HEK293 (cell line): ENCODE results near the gene DISC1.

Experiments used
- CTCF ChIA-PET: fragments of 350-600 bp; formaldehyde crosslinking; extraction: SDS; loops from one replicate; lab custom pipeline; 2021; ENCODE audit warnings: antibody characterized with exemption; lab: Yijun Ruan, JAX
- POLR2A ChIA-PET: fragments of 300-600 bp; formaldehyde crosslinking; extraction: SDS; loops from one replicate; lab custom pipeline; 2020; ENCODE audit warnings: antibody characterized with exemption, inconsistent platforms; lab: Yijun Ruan, JAX
- H3K27ac ChIP-seq: fragments of 200-500 bp; sonication (Bioruptor generic); 2 replicates; pipeline ENCODE4 v1.5.1; 2014; ENCODE audit warnings: low read depth, low read length, control low read depth, inconsistent platforms; ENCODE audit errors: extremely low read depth
- H3K36me3 ChIP-seq, 2 experiments: fragments of 200-500 bp in 1 of 2; sonication (Bioruptor generic) in 1 of 2; 1 replicate in 1 of 2; 2 replicates in 1 of 2; pipeline ENCODE4 v1.5.1; 2014 to 2017; ENCODE audit warnings: inconsistent platforms in 2 of 2, low read length in 2 of 2; ENCODE audit not compliant: control insufficient read depth in 2 of 2, insufficient read depth in 1 of 2
- H3K4me1 ChIP-seq: fragments of 200-500 bp; sonication (Bioruptor generic); 2 replicates; pipeline ENCODE4 v1.5.1; 2014; ENCODE audit warnings: mild to moderate bottlenecking, low read length, inconsistent platforms; ENCODE audit not compliant: control insufficient read depth, insufficient read depth
- H3K4me3 ChIP-seq: 2 replicates; pipeline ENCODE4 v1.5.1; 2011; ENCODE audit warnings: low read depth, mild to moderate bottlenecking, control low read depth, low read length, moderate library complexity
- H3K9me3 ChIP-seq: fragments of 200-500 bp; sonication (Bioruptor generic); 2 replicates; pipeline ENCODE4 v1.5.1; 2014; ENCODE audit warnings: low read depth, low read length, inconsistent platforms; ENCODE audit not compliant: control insufficient read depth, insufficient read depth
- GLIS2 ChIP-seq: fragments of 450-650 bp; formaldehyde crosslinking; IDR thresholded peaks from 2 replicates; pipeline ENCODE4 v1.5.1; 2016; ENCODE audit warnings: missing biosample characterization, missing genetic modification characterization
- IKZF3 ChIP-seq: fragments of 450-650 bp; IDR thresholded peaks from 2 replicates; pipeline ENCODE4 v1.5.0; 2018; ENCODE audit warnings: missing biosample characterization, mild to moderate bottlenecking, missing genetic modification characterization, moderate library complexity
- KLF17 ChIP-seq: fragments of 450-650 bp; formaldehyde crosslinking; IDR thresholded peaks from 2 replicates; pipeline ENCODE4 v1.5.1; 2016; ENCODE audit warnings: missing biosample characterization, missing genetic modification characterization
- KLF8 ChIP-seq: fragments of 450-650 bp; formaldehyde crosslinking; IDR thresholded peaks from 2 replicates; pipeline ENCODE4 v1.5.1; 2016; ENCODE audit warnings: missing biosample characterization, missing genetic modification characterization
- MYNN ChIP-seq: fragments of 450-650 bp; formaldehyde crosslinking; IDR thresholded peaks from 2 replicates; pipeline ENCODE4 v1.5.1; 2016; ENCODE audit warnings: missing biosample characterization, missing genetic modification characterization, borderline replicate concordance
- PBX3 ChIP-seq: sonication (generic); formaldehyde crosslinking; IDR thresholded peaks from 2 replicates; pipeline ENCODE4 v1.8.1; 2022; ENCODE audit warnings: mild to moderate bottlenecking, moderate library complexity, missing genetic modification reagents
- SP7 ChIP-seq: fragments of 450-650 bp; formaldehyde crosslinking; IDR thresholded peaks from 2 replicates; pipeline ENCODE4 v1.5.1; 2016; ENCODE audit warnings: missing biosample characterization, missing genetic modification characterization
- TRIM28 ChIP-seq: IDR thresholded peaks from 2 replicates; pipeline ENCODE4 v1.6.1; 2011; ENCODE audit warnings: low read length, control low read depth, borderline replicate concordance
- ZIC2 ChIP-seq: fragments of 450-650 bp; formaldehyde crosslinking; IDR thresholded peaks from 2 replicates; pipeline ENCODE4 v1.5.1; 2016; ENCODE audit warnings: missing biosample characterization, missing genetic modification characterization
- ZNF112 ChIP-seq: fragments of 450-650 bp; formaldehyde crosslinking; IDR thresholded peaks from 2 replicates; pipeline ENCODE4 v1.5.0; 2017; ENCODE audit warnings: missing biosample characterization, missing genetic modification characterization
- ZNF155 ChIP-seq: fragments of 450-650 bp; formaldehyde crosslinking; IDR thresholded peaks from 2 replicates; pipeline ENCODE4 v1.5.1; 2016; ENCODE audit warnings: missing biosample characterization, missing genetic modification characterization
- ZNF221 ChIP-seq: fragments of 450-650 bp; formaldehyde crosslinking; IDR thresholded peaks from 2 replicates; pipeline ENCODE4 v1.5.1; 2017; ENCODE audit warnings: missing biosample characterization, missing genetic modification characterization, borderline replicate concordance
- ZNF311 ChIP-seq: fragments of 450-650 bp; formaldehyde crosslinking; IDR thresholded peaks from 2 replicates; pipeline ENCODE4 v1.5.1; 2017; ENCODE audit warnings: missing biosample characterization, missing genetic modification characterization, borderline replicate concordance
- ZNF37A ChIP-seq: fragments of 450-650 bp; IDR thresholded peaks from 2 replicates; pipeline ENCODE4 v1.5.1; 2018; ENCODE audit warnings: missing biosample characterization, missing genetic modification characterization
- ZNF394 ChIP-seq: fragments of 450-650 bp; formaldehyde crosslinking; IDR thresholded peaks from 2 replicates; pipeline ENCODE4 v1.5.1; 2016; ENCODE audit warnings: missing biosample characterization, missing genetic modification characterization, mild to moderate bottlenecking, moderate library complexity, borderline replicate concordance
- ZNF558 ChIP-seq: fragments of 450-650 bp; formaldehyde crosslinking; IDR thresholded peaks from 2 replicates; pipeline ENCODE4 v1.5.1; 2016; ENCODE audit warnings: missing biosample characterization, missing genetic modification characterization
- ZNF561 ChIP-seq: fragments of 450-650 bp; IDR thresholded peaks from 2 replicates; pipeline ENCODE4 v1.5.1; 2018; ENCODE audit warnings: missing biosample characterization, missing genetic modification characterization, borderline replicate concordance
- ZNF571 ChIP-seq: fragments of 450-650 bp; formaldehyde crosslinking; IDR thresholded peaks from 2 replicates; pipeline ENCODE4 v1.5.0; 2017; ENCODE audit warnings: missing biosample characterization, missing genetic modification characterization
- ZNF704 ChIP-seq: fragments of 450-650 bp; formaldehyde crosslinking; IDR thresholded peaks from 2 replicates; pipeline ENCODE4 v1.5.1; 2016; ENCODE audit warnings: missing biosample characterization, missing genetic modification characterization
- ZNF830 ChIP-seq: fragments of 450-650 bp; IDR thresholded peaks from 2 replicates; pipeline ENCODE4 v1.5.0; 2018; ENCODE audit warnings: missing biosample characterization, missing genetic modification characterization, low read depth, mild to moderate bottlenecking, moderate library complexity
- ZNF843 ChIP-seq: fragments of 450-650 bp; formaldehyde crosslinking; IDR thresholded peaks from 2 replicates; pipeline ENCODE4 v1.5.1; 2016; ENCODE audit warnings: missing biosample characterization, missing genetic modification characterization
- ZSCAN23 ChIP-seq: fragments of 450-650 bp; formaldehyde crosslinking; IDR thresholded peaks from 2 replicates; pipeline ENCODE4 v1.5.1; 2016; ENCODE audit warnings: missing biosample characterization, missing genetic modification characterization
- TF ChIP-seq, protein P1 (sequence below): fragments of 450-650 bp; formaldehyde crosslinking; IDR thresholded peaks from 2 replicates; pipeline ENCODE4 v1.5.1; 2016; ENCODE audit warnings: missing biosample characterization, missing genetic modification characterization

Gene DISC1

DNA sequence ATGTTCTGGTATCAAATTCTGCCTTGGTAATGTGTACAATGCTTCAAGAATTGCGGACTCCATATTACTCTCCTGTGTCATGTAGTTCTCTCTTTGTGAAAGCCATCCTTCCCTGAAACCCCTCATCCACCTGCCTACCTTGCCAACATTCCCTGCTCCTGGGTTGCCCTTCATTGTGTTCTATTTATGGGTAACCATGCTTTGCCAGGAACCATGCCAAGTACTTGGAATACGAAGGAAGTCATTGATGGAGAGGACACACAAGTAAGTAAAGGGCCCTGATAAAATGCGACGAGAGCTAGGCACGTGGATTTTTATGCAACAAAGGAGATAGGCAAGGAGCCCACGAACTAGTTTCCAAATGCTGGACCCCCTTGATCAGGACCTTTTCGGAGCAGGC lies 300.8 kb downstream of the DISC1 start:
- H3K4me1 ChIP-seq = peaks cover 13% of the 10 kb centered on the region
- no peak overlapping the region for H3K4me3 ChIP-seq
- POLR2A ChIA-PET = no interaction called here
- no peak overlapping the region for H3K27ac ChIP-seq
- H3K36me3 ChIP-seq = no peaks in the 10 kb centered on the region
- CTCF ChIA-PET = interaction anchor here (0.6 to 1.6 kb wide), 2 partner anchors 9 to 202 kb away, joined by 3 to 4 read pairs; no protein-coding TSS in a partner anchor
- no peaks in the 10 kb centered on the region; the same call in 1 of the 2 replicates for H3K9me3 ChIP-seq
- TF ChIP-seq GLIS2 (tag by site-specific recombination) (no peak), ZNF311 (tag by site-specific recombination) (no peak), KLF8 (tag by site-specific recombination) (no peak), ZNF37A (no peak), ZNF830 (tag by site-specific recombination) (no peak)
- TF ChIP-seq, all 188 proteins: peak for 0

- Histone ChIP-seq H3K9me3 (no peaks in the 10 kb centered on the region; the same call in 1 of the 2 replicates), H3K4me1 (peaks cover 17% of the 10 kb centered on the region), H3K4me3 (no peak overlapping the region), H3K36me3 (no peaks in the 10 kb centered on the region), H3K27ac (peak overlapping the region; percentile 14; the same call in 1 of the 2 replicates)
- POLR2A ChIA-PET = no interaction called here
- CTCF ChIA-PET = no interaction called here
- TF ChIP-seq ZNF571 (tag by site-specific recombination) (no peak), ZNF843 (tag by site-specific recombination) (no peak), ZNF704 (no peak), MYNN (tag by site-specific recombination) (no peak), ZNF558 (tag by site-specific recombination) (no peak), ZSCAN23 (no peak), ZNF394 (tag by site-specific recombination) (no peak), ZNF311 (tag by site-specific recombination) (no peak), KLF17 (tag by site-specific recombination) (no peak), TRIM28 (peak; percentile 99), ZNF561 (peak; percentile 38; the same call in 1 of the 2 replicates), PBX3 (no peak), SP7 (tag by site-specific recombination) (no peak), ZIC2 (tag by site-specific recombination) (peak; percentile 52; the same call in 1 of the 2 replicates), ZNF221 (no peak), ZNF112 (tag by site-specific recombination) (no peak), IKZF3 (tag by site-specific recombination) (no peak), ZNF155 (tag by site-specific recombination) (no peak)
- TF ChIP-seq, protein P1, sequence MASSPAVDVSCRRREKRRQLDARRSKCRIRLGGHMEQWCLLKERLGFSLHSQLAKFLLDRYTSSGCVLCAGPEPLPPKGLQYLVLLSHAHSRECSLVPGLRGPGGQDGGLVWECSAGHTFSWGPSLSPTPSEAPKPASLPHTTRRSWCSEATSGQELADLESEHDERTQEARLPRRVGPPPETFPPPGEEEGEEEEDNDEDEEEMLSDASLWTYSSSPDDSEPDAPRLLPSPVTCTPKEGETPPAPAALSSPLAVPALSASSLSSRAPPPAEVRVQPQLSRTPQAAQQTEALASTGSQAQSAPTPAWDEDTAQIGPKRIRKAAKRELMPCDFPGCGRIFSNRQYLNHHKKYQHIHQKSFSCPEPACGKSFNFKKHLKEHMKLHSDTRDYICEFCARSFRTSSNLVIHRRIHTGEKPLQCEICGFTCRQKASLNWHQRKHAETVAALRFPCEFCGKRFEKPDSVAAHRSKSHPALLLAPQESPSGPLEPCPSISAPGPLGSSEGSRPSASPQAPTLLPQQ (tag by site-specific recombination) = no peak
Observed at GRCh38 chr1:231929311-231929710, 302.7 kb downstream of the DISC1 start.
